ENCODE data around the gene NCOA5.

DNA sequence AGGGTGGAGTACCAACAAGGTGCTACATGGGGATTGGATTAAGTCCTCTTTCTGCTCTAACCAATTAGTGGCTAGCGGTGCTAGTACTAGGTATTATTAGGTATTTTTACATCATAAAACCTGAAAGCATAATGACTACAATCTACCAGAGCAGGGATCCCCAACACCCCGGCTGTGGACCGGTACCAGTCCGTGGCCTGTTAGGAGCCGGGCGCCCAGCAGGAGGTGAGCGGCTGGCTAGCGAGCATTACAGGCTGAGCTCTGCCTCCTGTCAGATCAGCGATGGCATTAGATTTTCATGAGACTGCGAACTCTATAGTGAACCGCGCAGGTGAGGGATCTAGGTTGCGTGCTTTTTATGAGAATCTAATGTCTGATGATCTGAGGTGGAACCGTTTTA, 19.2 kb upstream of the NCOA5 start:
- TF ChIP-seq, protein P1, sequence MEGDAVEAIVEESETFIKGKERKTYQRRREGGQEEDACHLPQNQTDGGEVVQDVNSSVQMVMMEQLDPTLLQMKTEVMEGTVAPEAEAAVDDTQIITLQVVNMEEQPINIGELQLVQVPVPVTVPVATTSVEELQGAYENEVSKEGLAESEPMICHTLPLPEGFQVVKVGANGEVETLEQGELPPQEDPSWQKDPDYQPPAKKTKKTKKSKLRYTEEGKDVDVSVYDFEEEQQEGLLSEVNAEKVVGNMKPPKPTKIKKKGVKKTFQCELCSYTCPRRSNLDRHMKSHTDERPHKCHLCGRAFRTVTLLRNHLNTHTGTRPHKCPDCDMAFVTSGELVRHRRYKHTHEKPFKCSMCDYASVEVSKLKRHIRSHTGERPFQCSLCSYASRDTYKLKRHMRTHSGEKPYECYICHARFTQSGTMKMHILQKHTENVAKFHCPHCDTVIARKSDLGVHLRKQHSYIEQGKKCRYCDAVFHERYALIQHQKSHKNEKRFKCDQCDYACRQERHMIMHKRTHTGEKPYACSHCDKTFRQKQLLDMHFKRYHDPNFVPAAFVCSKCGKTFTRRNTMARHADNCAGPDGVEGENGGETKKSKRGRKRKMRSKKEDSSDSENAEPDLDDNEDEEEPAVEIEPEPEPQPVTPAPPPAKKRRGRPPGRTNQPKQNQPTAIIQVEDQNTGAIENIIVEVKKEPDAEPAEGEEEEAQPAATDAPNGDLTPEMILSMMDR (IDR thresholded peaks at IDR 0.05), result no peak
- TF ChIP-seq POLR2A (IDR thresholded peaks at IDR 0.05) (no peak), EP300 (IDR thresholded peaks at IDR 0.05) (no peak)
